Mesenchymal stem cell (in vitro differentiated cells and primary cell): ENCODE data around the gene PTPA. TPM values are rescaled to one million over a fixed set of nuclear protein-coding genes. Genes with fewer than 3 reads are reported as not detected.

Experiments used
- DNase-seq: peaks from one replicate; pipeline ENCODE4 v3.0.0-alpha.2; 2013
- H2AFZ ChIP-seq: one replicate; pipeline ENCODE4 v1.6.1; 2013; ENCODE audit warnings: low read depth, mild to moderate bottlenecking, control low read depth, inconsistent platforms, low read length, moderate library complexity
- H2AK5ac ChIP-seq: 2 replicates; pipeline ENCODE4 v1.6.1; 2013; ENCODE audit warnings: low read length, moderate library complexity, mild to moderate bottlenecking, inconsistent platforms; ENCODE audit not compliant: severe bottlenecking
- H2BK120ac ChIP-seq: one replicate; pipeline ENCODE4 v1.6.1; 2013; ENCODE audit warnings: low read depth, mild to moderate bottlenecking, inconsistent platforms, low read length, moderate library complexity
- H2BK12ac ChIP-seq, 2 experiments: one replicate each; pipeline ENCODE4 v1.6.1; 2013; ENCODE audit warnings: inconsistent platforms in 2 of 2, low read length in 2 of 2, mild to moderate bottlenecking in 2 of 2, moderate library complexity in 2 of 2, control low read depth in 1 of 2
- H2BK15ac ChIP-seq: one replicate; pipeline ENCODE4 v1.6.1; 2013; ENCODE audit warnings: mild to moderate bottlenecking, low read depth, inconsistent platforms; ENCODE audit not compliant: poor library complexity, severe bottlenecking
- H2BK5ac ChIP-seq: 2 replicates; pipeline ENCODE4 v1.6.1; 2013; ENCODE audit warnings: low read depth, mild to moderate bottlenecking, low read length, control low read depth, inconsistent platforms; ENCODE audit not compliant: poor library complexity, severe bottlenecking
- H3K14ac ChIP-seq, 2 experiments: one replicate each; pipeline ENCODE4 v1.6.1; 2013; ENCODE audit warnings: inconsistent platforms in 2 of 2, low read length in 2 of 2, control low read depth in 1 of 2, mild to moderate bottlenecking in 1 of 2, moderate library complexity in 1 of 2
- H3K18ac ChIP-seq, 2 experiments: one replicate each; pipeline ENCODE4 v1.6.1; 2013; ENCODE audit warnings: inconsistent platforms in 2 of 2, low read length in 2 of 2, control low read depth in 1 of 2, low read depth in 1 of 2, mild to moderate bottlenecking in 1 of 2
- H3K23ac ChIP-seq, 2 experiments: one replicate each; pipeline ENCODE4 v1.6.1; 2013; ENCODE audit warnings: inconsistent platforms in 2 of 2, low read length in 2 of 2, mild to moderate bottlenecking in 2 of 2, moderate library complexity in 2 of 2, control low read depth in 1 of 2
- H3K27ac ChIP-seq: 2 replicates; pipeline ENCODE4 v1.5.1; 2013; ENCODE audit warnings: mild to moderate bottlenecking, moderate library complexity, low read length, control low read depth, inconsistent platforms; ENCODE audit not compliant: poor library complexity, severe bottlenecking
- H3K27me3 ChIP-seq, 2 experiments: 2 replicates each; pipeline versions ENCODE4 v1.6.1 to v1.7.0; 2013; ENCODE audit warnings: low read length in 2 of 2, mild to moderate bottlenecking in 2 of 2, moderate library complexity in 2 of 2, control low read depth in 1 of 2, inconsistent platforms in 1 of 2; ENCODE audit not compliant: control insufficient read depth in 1 of 2, insufficient read depth in 1 of 2
- H3K36me3 ChIP-seq, 2 experiments: 2 replicates each; pipeline versions ENCODE4 v1.6.1 to v1.7.0; 2013; ENCODE audit warnings: low read length in 2 of 2, control low read depth in 1 of 2, inconsistent platforms in 1 of 2, low read depth in 1 of 2, mild to moderate bottlenecking in 1 of 2; ENCODE audit not compliant: insufficient read depth in 2 of 2, control insufficient read depth in 1 of 2
- H3K4ac ChIP-seq, 2 experiments: one replicate each; pipeline ENCODE4 v1.6.1; 2013; ENCODE audit warnings: inconsistent platforms in 2 of 2, low read length in 2 of 2, mild to moderate bottlenecking in 2 of 2, moderate library complexity in 2 of 2, control low read depth in 1 of 2, low read depth in 1 of 2
- H3K4me1 ChIP-seq: 2 replicates; pipeline ENCODE4 v1.6.1; 2013; ENCODE audit warnings: low read depth, low read length, control low read depth; ENCODE audit not compliant: control insufficient read depth, insufficient read depth
- H3K4me2 ChIP-seq: 2 replicates; pipeline ENCODE4 v1.6.1; 2013; ENCODE audit warnings: low read length, mild to moderate bottlenecking, inconsistent platforms; ENCODE audit not compliant: poor library complexity, severe bottlenecking
- H3K4me3 ChIP-seq, 2 experiments: 2 replicates each; pipeline versions ENCODE4 v1.5.1 to v1.7.0; 2013; ENCODE audit warnings: low read length in 2 of 2, mild to moderate bottlenecking in 2 of 2, control low read depth in 1 of 2, low read depth in 1 of 2; ENCODE audit not compliant: insufficient read depth in 1 of 2
- H3K79me1 ChIP-seq: replicated peaks from 2 replicates; pipeline ENCODE4 v1.6.1; 2013; ENCODE audit warnings: mild to moderate bottlenecking, control low read depth, low read length, inconsistent platforms; ENCODE audit not compliant: poor library complexity, severe bottlenecking
- H3K9ac ChIP-seq: 2 replicates; pipeline ENCODE4 v1.7.0; 2013; ENCODE audit warnings: mild to moderate bottlenecking, low read length, moderate library complexity
- H3K9me3 ChIP-seq: 2 replicates; pipeline ENCODE4 v1.7.0; 2013; ENCODE audit warnings: mild to moderate bottlenecking, low read length; ENCODE audit not compliant: control insufficient read depth
- H4K8ac ChIP-seq: one replicate; pipeline ENCODE4 v1.6.1; 2013; ENCODE audit warnings: inconsistent platforms, mild to moderate bottlenecking, low read length, moderate library complexity
- H4K91ac ChIP-seq: one replicate; pipeline ENCODE4 v1.6.1; 2013; ENCODE audit warnings: mild to moderate bottlenecking, low read length, inconsistent platforms
- WGBS: methylation state at CpG from one replicate; pipeline ENCODE4 v1.1.7; 2013; ENCODE audit warnings: mixed read lengths; 5-methylcytosine and 5-hydroxymethylcytosine counted together
- polyA plus RNA-seq, 2 experiments: library from polyadenylated mRNA; stranded (reverse); fragments of 200-250 nt; gene quantifications; one replicate each; pipeline ENCODE4 v1.2.3, GENCODE V29; 2013

Gene PTPA
- 106 TPM for polyA plus RNA-seq (2013, experiment 1 of 2)
- polyA plus RNA-seq (2013, experiment 2 of 2), result 99.4 TPM

DNA sequence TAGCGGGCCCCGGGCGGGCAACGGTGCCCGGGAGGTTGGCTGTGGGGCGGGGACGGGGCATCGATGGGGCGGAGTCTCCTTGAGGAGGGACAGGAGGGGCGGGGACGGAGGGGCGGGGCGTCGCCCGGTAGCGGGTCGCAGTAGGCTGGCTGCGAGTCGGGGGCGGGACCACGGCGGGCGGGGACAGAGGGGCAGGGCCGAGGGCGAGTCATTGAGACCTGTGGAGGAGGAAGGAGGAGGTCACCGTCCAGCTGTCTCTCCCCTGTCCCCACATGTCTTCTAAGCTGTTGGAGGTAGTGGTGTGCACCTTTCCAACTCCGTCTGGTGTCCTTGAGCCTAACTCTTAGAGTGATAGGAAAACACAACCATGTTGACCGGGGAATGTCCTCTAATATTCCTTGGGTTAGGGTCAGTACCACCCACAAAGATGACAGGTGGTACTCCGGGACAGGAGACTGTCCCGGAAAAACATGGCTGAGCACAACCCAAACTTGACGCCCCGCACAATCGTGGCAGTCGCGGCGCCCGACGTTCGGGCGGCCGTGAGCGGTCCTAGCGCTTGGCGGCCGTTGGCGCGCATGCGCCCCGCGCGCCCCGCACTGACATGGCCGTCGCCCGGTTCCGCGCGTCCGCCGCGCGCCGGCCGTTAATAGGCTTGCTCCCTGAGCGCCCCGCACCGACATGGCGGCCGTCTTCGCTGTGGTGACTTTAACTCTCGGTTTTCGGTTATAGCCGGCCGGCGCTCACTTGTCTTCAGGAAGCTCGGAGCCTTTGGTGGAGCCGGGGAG, at the start of gene PTPA, which contains the start of gene CRAT:
TSS of gene PTPA (plus strand) at position 676 of the 788 bp plus-strand sequence. CDS start 186 bp downstream, outside the sequence.
TSS of gene CRAT (minus strand) at position 54 of the 788 bp plus-strand sequence. CDS start 284 bp downstream, outside the sequence.
- no peaks in the 10 kb centered on the region for H3K27me3 ChIP-seq
- peak within 1 kb of the TSS; percentile 93 for H3K9ac ChIP-seq
- H3K4ac ChIP-seq, result peak within 1 kb of the TSS; percentile 81 to 92
- peak within 1 kb of the TSS; percentile 44 for H2BK15ac ChIP-seq
- under 1% methylated on average over 56 of the region's 77 CpGs for WGBS
- peaks cover 28% of the 10 kb centered on the region for H3K79me1 ChIP-seq
- peak within 1 kb of the TSS; percentile 81 to 99 for H3K4me3 ChIP-seq
- H3K4me1 ChIP-seq, result peaks cover 16% of the 10 kb centered on the region
- H2BK120ac ChIP-seq, result peak within 1 kb of the TSS; percentile 45
- peak within 1 kb of the TSS; percentile 88 for H2BK5ac ChIP-seq
- H3K36me3 ChIP-seq, result peaks cover 27 to 31% of the 10 kb centered on the region in 2 experiments
- H3K4me2 ChIP-seq, result peak within 1 kb of the TSS; percentile 96
- H4K91ac ChIP-seq, result peak within 1 kb of the TSS; percentile 40
- H3K18ac ChIP-seq, result peak within 1 kb of the TSS; percentile 89 to 96
- peak within 1 kb of the TSS; percentile 85 for H4K8ac ChIP-seq
- H2BK12ac ChIP-seq, result peak within 1 kb of the TSS; percentile 7 to 57
- H3K14ac ChIP-seq, result peak within 1 kb of the TSS in 1 of 2 experiments; percentile 92
- H3K27ac ChIP-seq, result peak within 1 kb of the TSS; percentile 97
- H3K9me3 ChIP-seq, result no peaks in the 10 kb centered on the region
- H3K23ac ChIP-seq, result peak within 1 kb of the TSS; percentile 23 to 45
- DNase-seq, result peak; percentile 94
- peak within 1 kb of the TSS; percentile 88 for H2AK5ac ChIP-seq
- peak within 1 kb of the TSS; percentile 85 for H2AFZ ChIP-seq

GRCh38 chr9:129063061-129063460, 48.2 kb upstream of the PTPA start:
- Histone ChIP-seq H3K4me1 (peaks cover 9% of the 10 kb centered on the region), H3K18ac (no peak overlapping the region), H2BK12ac (no peak overlapping the region), H3K23ac (no peak overlapping the region), H4K8ac (no peak overlapping the region), H2BK120ac (no peak overlapping the region), H3K9ac (no peak overlapping the region), H2AK5ac (no peak overlapping the region), H4K91ac (no peak overlapping the region), H3K14ac (no peak overlapping the region), H3K27ac (no peak overlapping the region), H3K4ac (no peak overlapping the region), H3K79me1 (peaks cover 1% of the 10 kb centered on the region), H3K9me3 (no peaks in the 10 kb centered on the region), H2BK5ac (no peak overlapping the region), H3K36me3 (peaks cover 70 to 77% of the 10 kb centered on the region in 2 experiments), H3K4me3 (no peak overlapping the region), H2BK15ac (no peak overlapping the region), H3K4me2 (no peak overlapping the region), H3K27me3 (no peaks in the 10 kb centered on the region), H2AFZ (no peak overlapping the region)
- WGBS, result 98% methylated on average over 9 of the region's 9 CpGs
- DNase-seq, result no peak

DNA sequence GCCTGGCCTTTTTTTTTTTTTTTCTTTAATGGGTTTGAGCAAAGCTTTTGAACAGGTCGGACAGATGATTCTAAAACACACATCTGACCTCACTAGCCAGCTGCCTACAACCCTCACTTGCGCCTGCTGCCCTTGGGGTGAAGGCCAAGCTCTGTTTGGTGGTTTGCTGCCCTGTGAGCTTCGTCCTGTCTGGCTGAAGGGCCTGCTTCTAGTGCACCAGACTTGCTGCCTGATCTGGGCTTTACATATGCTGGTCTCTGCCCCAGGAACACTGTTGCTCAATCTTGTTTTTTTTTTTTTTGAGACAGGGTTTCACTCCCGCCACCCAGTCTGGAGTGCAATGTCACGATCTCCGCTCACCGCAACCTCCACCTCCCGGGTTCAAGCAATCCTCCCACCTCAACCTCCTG, 46.7 kb upstream of the PTPA start:
- Histone ChIP-seq H3K9ac (no peak overlapping the region), H3K79me1 (peaks cover 1% of the 10 kb centered on the region), H3K23ac (no peak overlapping the region), H3K4me1 (peaks cover 2% of the 10 kb centered on the region), H3K27ac (no peak overlapping the region), H3K14ac (no peak overlapping the region), H2BK12ac (no peak overlapping the region), H3K4me3 (no peak overlapping the region), H3K4ac (no peak overlapping the region), H2BK15ac (no peak overlapping the region), H3K4me2 (no peak overlapping the region), H3K27me3 (no peaks in the 10 kb centered on the region), H4K91ac (no peak overlapping the region), H3K36me3 (peaks cover 73 to 81% of the 10 kb centered on the region in 2 experiments), H4K8ac (no peak overlapping the region), H2BK5ac (no peak overlapping the region), H2AK5ac (no peak overlapping the region), H3K18ac (no peak overlapping the region), H2BK120ac (no peak overlapping the region), H3K9me3 (no peaks in the 10 kb centered on the region), H2AFZ (no peak overlapping the region)
- WGBS, result 98% methylated on average over 8 of the region's 8 CpGs
- no peak for DNase-seq

DNA sequence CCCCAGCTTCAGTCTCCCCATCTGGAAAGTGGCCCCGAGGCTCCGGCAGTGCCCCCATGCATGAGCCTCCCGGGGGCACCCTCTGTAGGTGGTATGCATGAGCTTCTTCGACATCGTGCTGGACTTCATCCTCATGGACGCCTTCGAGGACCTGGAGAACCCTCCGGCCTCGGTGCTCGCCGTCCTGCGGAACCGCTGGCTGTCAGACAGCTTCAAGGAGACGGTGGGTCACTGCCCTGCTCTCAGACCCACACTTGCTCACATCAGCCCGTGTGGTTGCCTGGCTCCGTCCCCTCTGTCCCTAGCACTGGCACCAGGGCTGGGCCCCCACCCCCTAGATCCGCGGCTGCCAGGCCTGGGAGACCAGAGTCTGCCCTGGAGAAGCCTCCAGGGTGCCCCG, 43.1 kb upstream of the PTPA start:
- H4K91ac ChIP-seq, result no peak overlapping the region
- no peaks in the 10 kb centered on the region for H3K27me3 ChIP-seq
- H3K14ac ChIP-seq, result no peak overlapping the region
- H3K4me2 ChIP-seq, result no peak overlapping the region
- WGBS, result 96% methylated on average over 19 of the region's 19 CpGs
- no peak overlapping the region for H3K4me3 ChIP-seq
- no peak overlapping the region for H3K9ac ChIP-seq
- H2BK120ac ChIP-seq, result no peak overlapping the region
- DNase-seq, result no peak
- H3K9me3 ChIP-seq, result no peaks in the 10 kb centered on the region
- peaks cover 46 to 76% of the 10 kb centered on the region in 2 experiments for H3K36me3 ChIP-seq
- H4K8ac ChIP-seq, result no peak overlapping the region
- no peak overlapping the region for H3K18ac ChIP-seq
- H2BK12ac ChIP-seq, result no peak overlapping the region
- no peaks in the 10 kb centered on the region for H3K79me1 ChIP-seq
- no peaks in the 10 kb centered on the region for H3K4me1 ChIP-seq
- H2AK5ac ChIP-seq, result no peak overlapping the region
- no peak overlapping the region for H2AFZ ChIP-seq
- H2BK15ac ChIP-seq, result no peak overlapping the region
- H3K27ac ChIP-seq, result no peak overlapping the region
- H2BK5ac ChIP-seq, result no peak overlapping the region
- H3K4ac ChIP-seq, result no peak overlapping the region
- no peak overlapping the region for H3K23ac ChIP-seq
